Neural cell (in vitro differentiated cells): Measurements from ENCODE around the gene KLHL35.

ENCODE experiments used
- EP300 ChIP-seq: fragments of 450-650 bp; conservative IDR thresholded peaks from 2 replicates; pipeline ENCODE4 v1.6.1; 2014; ENCODE audit warnings: antibody characterized with exemption, mild to moderate bottlenecking, moderate library complexity; ENCODE audit not compliant: poor library complexity, severe bottlenecking
- POLR2AphosphoS5 ChIP-seq: IDR thresholded peaks from 2 replicates; pipeline ENCODE4 v1.6.1; 2012
- SMC3 ChIP-seq: fragments of 450-650 bp; conservative IDR thresholded peaks from 2 replicates; pipeline ENCODE4 v1.6.1; 2014; ENCODE audit warnings: antibody characterized with exemption, mild to moderate bottlenecking, moderate library complexity; ENCODE audit not compliant: poor library complexity
- TAF1 ChIP-seq: IDR thresholded peaks from 2 replicates; pipeline ENCODE4 v1.6.1; 2012; ENCODE audit warnings: low read depth
- TF ChIP-seq, protein P1 (sequence below): fragments of 450-650 bp; IDR thresholded peaks from 2 replicates; pipeline ENCODE4 v1.5.1; 2014; ENCODE audit warnings: antibody characterized with exemption, mild to moderate bottlenecking, moderate library complexity; ENCODE audit not compliant: poor library complexity, severe bottlenecking

DNA sequence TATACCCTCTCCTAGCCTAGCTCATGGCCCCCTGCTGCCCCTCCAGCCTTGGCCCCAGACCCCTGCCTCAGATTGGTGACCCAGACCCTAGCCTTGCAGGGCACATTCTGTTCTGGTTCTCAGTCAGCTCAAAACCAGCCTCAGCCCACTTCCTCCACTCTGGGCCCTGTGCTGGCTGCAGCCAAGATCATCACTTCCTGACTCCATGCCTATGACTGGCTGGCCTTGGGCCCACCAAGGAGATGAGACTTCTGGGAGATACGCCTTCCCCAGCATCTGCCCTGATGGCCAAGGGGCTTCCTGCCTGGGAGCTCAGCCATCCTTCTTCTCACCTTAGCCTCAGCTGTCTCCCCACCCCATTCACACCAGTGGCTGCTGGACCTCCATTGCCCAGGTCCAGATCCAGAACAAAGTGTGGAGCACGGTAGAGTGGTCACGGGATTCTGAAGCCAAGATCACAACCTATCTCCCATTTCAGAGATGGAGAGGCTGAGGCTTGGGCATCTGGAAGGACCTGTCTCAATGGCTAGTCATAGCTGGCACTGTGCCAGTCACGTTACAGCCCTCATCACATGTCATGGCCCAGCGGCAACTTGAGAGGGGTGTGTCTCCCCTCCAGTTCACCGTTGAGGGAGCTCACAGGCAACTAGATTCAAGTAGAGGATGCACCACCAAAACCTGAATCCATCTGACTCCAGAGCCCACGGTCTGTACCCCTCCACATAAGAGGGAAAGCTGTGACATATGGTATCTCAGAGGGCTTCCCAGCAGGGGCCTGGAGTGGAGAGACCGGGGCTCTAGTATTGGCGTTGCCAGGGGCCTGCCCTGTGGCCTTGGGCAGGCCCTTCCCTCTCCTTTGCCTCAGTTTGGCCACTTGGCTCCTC lies 43.0 kb upstream of the KLHL35 start:
- no peak for TF ChIP-seq EP300
- no peak for TF ChIP-seq SMC3
- TF ChIP-seq, protein P1, sequence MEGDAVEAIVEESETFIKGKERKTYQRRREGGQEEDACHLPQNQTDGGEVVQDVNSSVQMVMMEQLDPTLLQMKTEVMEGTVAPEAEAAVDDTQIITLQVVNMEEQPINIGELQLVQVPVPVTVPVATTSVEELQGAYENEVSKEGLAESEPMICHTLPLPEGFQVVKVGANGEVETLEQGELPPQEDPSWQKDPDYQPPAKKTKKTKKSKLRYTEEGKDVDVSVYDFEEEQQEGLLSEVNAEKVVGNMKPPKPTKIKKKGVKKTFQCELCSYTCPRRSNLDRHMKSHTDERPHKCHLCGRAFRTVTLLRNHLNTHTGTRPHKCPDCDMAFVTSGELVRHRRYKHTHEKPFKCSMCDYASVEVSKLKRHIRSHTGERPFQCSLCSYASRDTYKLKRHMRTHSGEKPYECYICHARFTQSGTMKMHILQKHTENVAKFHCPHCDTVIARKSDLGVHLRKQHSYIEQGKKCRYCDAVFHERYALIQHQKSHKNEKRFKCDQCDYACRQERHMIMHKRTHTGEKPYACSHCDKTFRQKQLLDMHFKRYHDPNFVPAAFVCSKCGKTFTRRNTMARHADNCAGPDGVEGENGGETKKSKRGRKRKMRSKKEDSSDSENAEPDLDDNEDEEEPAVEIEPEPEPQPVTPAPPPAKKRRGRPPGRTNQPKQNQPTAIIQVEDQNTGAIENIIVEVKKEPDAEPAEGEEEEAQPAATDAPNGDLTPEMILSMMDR: no peak
- TF ChIP-seq TAF1: no peak
- no peak for TF ChIP-seq POLR2AphosphoS5
